GM19351 (cell line): ENCODE results near the gene PGAP6.
"Not testable (repeated sequence)": the region's sequence is repeated elsewhere in the genome, so short reads cannot be mapped to it uniquely, and the experiment has no call there.

ENCODE experiments used
- ATAC-seq: cut with Tn5 transposase; IDR thresholded peaks from one replicate; pipeline ENCODE4 v1.9.1; 2021; ENCODE audit warnings: mild to moderate bottlenecking, moderate library complexity; ENCODE audit not compliant: unreplicated experiment

PGAP6 gene

DNA sequence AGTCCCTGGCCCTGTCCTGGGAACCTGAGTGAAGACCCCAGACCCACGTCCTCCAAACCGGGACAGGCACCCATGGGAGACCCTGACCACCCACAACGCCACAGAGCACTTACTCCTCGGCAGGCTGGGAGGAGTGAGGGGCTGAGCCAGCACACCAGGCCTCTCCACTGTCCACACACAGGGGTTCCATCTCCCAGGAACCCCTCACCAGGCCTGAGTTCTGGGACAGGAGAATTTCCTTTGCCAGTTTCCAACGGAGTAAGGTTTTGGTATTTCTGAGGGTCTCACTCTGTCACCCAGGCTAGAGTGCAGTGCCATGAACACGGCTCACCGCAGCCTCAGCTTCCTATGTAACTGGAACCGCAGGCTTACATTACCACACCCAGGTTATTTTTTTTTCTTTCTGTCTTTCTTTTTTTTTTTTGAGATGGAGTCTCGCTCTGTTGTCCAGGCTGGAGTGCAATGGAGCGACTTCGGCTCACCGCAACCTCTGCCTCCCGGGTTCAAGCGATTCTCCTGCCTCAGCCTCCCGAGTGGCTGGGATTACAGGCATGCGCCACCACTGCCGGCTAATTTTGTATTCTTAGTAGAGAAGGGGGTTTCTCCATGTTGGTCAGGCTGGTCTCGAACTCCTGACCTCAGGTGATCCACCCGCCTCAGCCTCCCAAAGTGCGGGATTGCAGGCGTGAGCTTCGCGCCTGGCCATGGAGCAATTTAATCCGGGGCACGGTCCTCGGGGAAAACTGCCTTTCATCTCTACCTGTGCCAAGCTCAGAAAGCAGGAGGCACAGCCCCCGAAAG, 1.6 kb downstream of the PGAP6 start:
- no peak for ATAC-seq

GRCh38 chr16:379183-379960, 2.4 kb downstream of the PGAP6 start:
- no peak for ATAC-seq

GRCh38 chr16:378821-379182, 3.0 kb downstream of the PGAP6 start:
- no peak for ATAC-seq

GRCh38 chr16:378113-378820, 3.5 kb downstream of the PGAP6 start:
- not testable (repeated sequence) for ATAC-seq

- no peak for ATAC-seq
Measured at GRCh38 chr16:377419-377951, 4.3 kb downstream of the PGAP6 start.

GRCh38 chr16:376817-377418, 4.9 kb downstream of the PGAP6 start:
- no peak for ATAC-seq

- ATAC-seq, result no peak
Measured at GRCh38 chr16:375927-376816, 5.6 kb downstream of the PGAP6 start.

GRCh38 chr16:375212-375611, 6.6 kb downstream of the PGAP6 start:
- ATAC-seq, result no peak

- no peak for ATAC-seq
Measured at GRCh38 chr16:374616-374926, 7.2 kb downstream of the PGAP6 start.

GRCh38 chr16:373848-374615, 7.7 kb downstream of the PGAP6 start:
- ATAC-seq, result no peak

- ATAC-seq, result no peak
Measured at GRCh38 chr16:373020-373598, 8.7 kb downstream of the PGAP6 start.

DNA sequence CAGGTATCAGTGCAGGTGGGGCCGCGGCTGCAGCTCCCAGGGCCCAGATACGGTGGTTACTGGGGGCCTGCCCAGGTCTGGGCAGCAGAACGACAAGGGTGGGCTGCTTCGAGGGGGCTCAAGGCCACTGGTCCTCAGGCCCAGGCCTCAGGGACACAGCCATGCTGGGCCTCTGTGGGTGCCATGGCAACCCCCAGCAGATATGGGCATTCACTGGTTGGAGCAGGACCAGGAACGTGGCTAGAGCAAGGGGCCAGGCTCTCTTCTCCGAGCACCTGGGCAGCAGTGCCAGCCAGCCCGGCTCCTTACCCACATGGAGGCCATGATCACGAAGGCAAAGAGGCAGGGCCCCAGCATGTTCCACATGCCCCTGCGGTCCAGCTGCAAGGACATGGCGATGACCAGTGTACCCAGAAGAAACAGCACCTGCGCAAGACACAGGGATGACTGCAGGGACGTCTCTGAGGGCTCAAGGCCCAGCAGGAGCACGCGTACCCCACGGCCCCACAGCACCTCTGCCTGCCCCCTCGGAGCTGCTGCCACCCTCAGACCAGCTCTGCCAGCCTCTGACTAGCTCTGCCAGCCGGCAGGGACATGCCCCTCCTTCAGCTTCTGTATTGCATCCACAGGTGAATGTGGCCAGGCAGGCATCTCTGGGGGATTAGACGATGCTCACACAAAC, 9.3 kb downstream of the PGAP6 start:
- no peak for ATAC-seq

- ATAC-seq, result no peak
Measured at GRCh38 chr16:371515-372301, 10.1 kb downstream of the PGAP6 start.

DNA sequence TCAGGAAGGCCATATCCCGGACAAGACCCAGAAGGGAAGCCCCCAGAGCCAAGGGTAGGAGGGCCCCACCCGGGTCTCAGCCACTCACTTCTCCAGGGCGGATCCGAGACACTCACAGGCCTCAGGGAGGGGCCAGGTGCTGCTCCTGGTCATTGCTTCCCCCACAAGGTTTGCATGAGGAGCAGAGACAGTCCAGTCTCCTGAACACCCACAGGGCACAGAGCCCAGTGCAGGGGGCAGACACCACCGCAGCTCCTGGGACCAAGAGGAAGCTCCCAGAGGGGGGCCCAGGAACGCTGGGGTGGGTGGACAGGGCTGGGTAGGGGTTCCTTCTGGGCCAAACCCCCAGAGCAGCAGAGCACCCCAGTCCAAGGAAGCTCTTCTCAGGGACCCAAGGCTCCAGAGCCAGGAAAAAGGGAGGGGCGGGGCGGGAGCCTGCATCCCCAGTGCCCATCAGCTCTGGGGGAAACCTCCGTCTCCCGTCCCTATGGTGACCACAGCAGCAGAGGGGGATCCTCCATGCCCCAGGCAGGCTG, 10.7 kb downstream of the PGAP6 start:
- no peak for ATAC-seq

DNA sequence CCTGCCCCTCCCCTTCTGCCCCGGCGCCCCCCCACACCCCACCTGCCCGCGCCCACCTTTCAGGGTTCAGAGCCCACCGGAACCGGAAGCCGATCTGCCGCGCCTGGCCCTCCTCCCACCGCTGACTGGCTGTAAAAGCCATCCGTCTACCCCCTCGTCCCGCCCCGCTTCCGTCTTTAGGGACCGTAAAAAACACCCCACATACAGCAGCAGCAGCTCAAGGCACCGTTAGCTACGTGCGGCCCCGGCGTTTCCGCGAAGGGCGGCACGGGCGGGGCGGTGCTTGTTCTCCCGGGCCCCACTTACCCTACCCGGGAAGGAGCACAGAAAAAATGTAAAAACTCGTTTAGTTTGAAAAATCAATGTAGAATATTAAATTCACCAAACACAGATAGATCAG, 11.3 kb downstream of the PGAP6 start, which contains the start of gene MRPL28:
TSS of gene MRPL28 (minus strand) at position 96 of the 400 bp plus-strand sequence. CDS start 320 bp downstream, outside the sequence.
- ATAC-seq, result peak; percentile 94

GRCh38 chr16:369866-370436, 11.8 kb downstream of the PGAP6 start:
- ATAC-seq, result no peak

GRCh38 chr16:369275-369865, 12.4 kb downstream of the PGAP6 start:
- no peak for ATAC-seq
